ENCODE results near the gene PRR30.

GRCh38 chr2:27131429-27131828 lies 7.8 kb downstream of the PRR30 start:
- no peak for TF ChIP-seq CTCF (conservative IDR thresholded peaks at IDR 0.05 in 1 of 2, IDR thresholded peaks at IDR 0.05 in 1 of 2; ENCODE audit: low read depth in 1 of 2, low read length in 2 of 2)
- no peak for TF ChIP-seq EZH2 (IDR thresholded peaks at IDR 0.05; ENCODE audit: low read length, missing control alignments)
